Measurements from ENCODE around the gene FKRP. TPM values are rescaled to one million over a fixed set of nuclear protein-coding genes. Genes with fewer than 3 reads are reported as not detected.

Gene FKRP
- total and polyA plus RNA-seq, 2 of the 13 experiments (the other 11 are each of a cell fraction or from before 2014, with no cell fraction given): 7.3 to 9.8 TPM

GRCh38 chr19:46787331-46788261 is 41.7 kb downstream of the FKRP start (continued):
- TF ChIP-seq ZNF780A (CRISPR knock-in tag; IDR thresholded peaks at IDR 0.05) (no peak), SUZ12 (IDR thresholded peaks at IDR 0.05; ENCODE audit: low read depth, low read length) (no peak), SP2 (CRISPR knock-in tag; IDR thresholded peaks at IDR 0.05) (no peak), ZNF792 (CRISPR knock-in tag; IDR thresholded peaks at IDR 0.05) (no peak), ZNF12 (CRISPR knock-in tag; IDR thresholded peaks at IDR 0.05) (no peak), RBM22 (optimal IDR thresholded peaks at IDR 0.05; ENCODE audit: low read length) (no peak), DMAP1 (CRISPR knock-in tag; IDR thresholded peaks at IDR 0.05) (no peak; the same call in 1 of the 2 replicates), ZNF367 (CRISPR knock-in tag; IDR thresholded peaks at IDR 0.05; ENCODE audit: borderline replicate concordance) (no peak; the same call in 1 of the 2 replicates), ZBTB26 (CRISPR knock-in tag; IDR thresholded peaks at IDR 0.05; ENCODE audit: borderline replicate concordance) (no peak), ZFP36L2 (CRISPR knock-in tag; IDR thresholded peaks at IDR 0.05) (no peak), POGZ (CRISPR knock-in tag; IDR thresholded peaks at IDR 0.05) (no peak), SRSF9 (IDR thresholded peaks at IDR 0.05; ENCODE audit: borderline replicate concordance, insufficient read depth, low read depth, low read length, poor library complexity, severe bottlenecking) (no peak), TGIF2 (CRISPR knock-in tag; IDR thresholded peaks at IDR 0.05) (no peak), NONO (IDR thresholded peaks at IDR 0.05) (no peak), NONO (CRISPR knock-in tag; conservative IDR thresholded peaks at IDR 0.05) (0 out of 2 replicates have a peak, but pooled peaks have one; percentile 4), ZZZ3 (CRISPR knock-in tag; IDR thresholded peaks at IDR 0.05; ENCODE audit: borderline replicate concordance) (0 out of 2 replicates have a peak, but pooled peaks have one; percentile 34), SRY (CRISPR knock-in tag; IDR thresholded peaks at IDR 0.05) (no peak; the same call in 1 of the 2 replicates), CC2D1A (CRISPR knock-in tag; IDR thresholded peaks at IDR 0.05) (no peak), ZNF574 (CRISPR knock-in tag; IDR thresholded peaks at IDR 0.05) (0 out of 2 replicates have a peak, but pooled peaks have one; percentile 32), RCOR2 (CRISPR knock-in tag; IDR thresholded peaks at IDR 0.05) (no peak), FIP1L1 (IDR thresholded peaks at IDR 0.05; ENCODE audit: borderline replicate concordance, insufficient read depth, low read depth, low read length) (no peak)
- TF ChIP-seq, protein P1, sequence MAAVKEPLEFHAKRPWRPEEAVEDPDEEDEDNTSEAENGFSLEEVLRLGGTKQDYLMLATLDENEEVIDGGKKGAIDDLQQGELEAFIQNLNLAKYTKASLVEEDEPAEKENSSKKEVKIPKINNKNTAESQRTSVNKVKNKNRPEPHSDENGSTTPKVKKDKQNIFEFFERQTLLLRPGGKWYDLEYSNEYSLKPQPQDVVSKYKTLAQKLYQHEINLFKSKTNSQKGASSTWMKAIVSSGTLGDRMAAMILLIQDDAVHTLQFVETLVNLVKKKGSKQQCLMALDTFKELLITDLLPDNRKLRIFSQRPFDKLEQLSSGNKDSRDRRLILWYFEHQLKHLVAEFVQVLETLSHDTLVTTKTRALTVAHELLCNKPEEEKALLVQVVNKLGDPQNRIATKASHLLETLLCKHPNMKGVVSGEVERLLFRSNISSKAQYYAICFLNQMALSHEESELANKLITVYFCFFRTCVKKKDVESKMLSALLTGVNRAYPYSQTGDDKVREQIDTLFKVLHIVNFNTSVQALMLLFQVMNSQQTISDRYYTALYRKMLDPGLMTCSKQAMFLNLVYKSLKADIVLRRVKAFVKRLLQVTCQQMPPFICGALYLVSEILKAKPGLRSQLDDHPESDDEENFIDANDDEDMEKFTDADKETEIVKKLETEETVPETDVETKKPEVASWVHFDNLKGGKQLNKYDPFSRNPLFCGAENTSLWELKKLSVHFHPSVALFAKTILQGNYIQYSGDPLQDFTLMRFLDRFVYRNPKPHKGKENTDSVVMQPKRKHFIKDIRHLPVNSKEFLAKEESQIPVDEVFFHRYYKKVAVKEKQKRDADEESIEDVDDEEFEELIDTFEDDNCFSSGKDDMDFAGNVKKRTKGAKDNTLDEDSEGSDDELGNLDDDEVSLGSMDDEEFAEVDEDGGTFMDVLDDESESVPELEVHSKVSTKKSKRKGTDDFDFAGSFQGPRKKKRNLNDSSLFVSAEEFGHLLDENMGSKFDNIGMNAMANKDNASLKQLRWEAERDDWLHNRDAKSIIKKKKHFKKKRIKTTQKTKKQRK (IDR thresholded peaks at IDR 0.05; ENCODE audit: low read length): no peak
